Vagina (tissue), 2 donors: ENCODE measurements around the gene ADORA2B.

Source experiments
- POLR2AphosphoS5 ChIP-seq, 2 donors: sonication (generic); formaldehyde crosslinking; IDR thresholded peaks; one replicate each; pipeline ENCODE4 v1.9.0; 2017; ENCODE audit warnings: antibody characterized with exemption in 2 of 2, mild to moderate bottlenecking in 2 of 2, low read depth in 1 of 2; ENCODE audit not compliant: insufficient read depth in 1 of 2
- TF ChIP-seq, protein P1 (sequence below), 3 experiments: fragments of 450-650 bp in 2 of 3; fragments of 200-600 bp in 1 of 3; sonication (generic) in 1 of 3; IDR thresholded peaks; one replicate each; pipeline ENCODE4 v1.5.1; 2017 to 2019; ENCODE audit warnings: antibody characterized with exemption in 3 of 3, mild to moderate bottlenecking in 2 of 3, moderate library complexity in 2 of 3

DNA sequence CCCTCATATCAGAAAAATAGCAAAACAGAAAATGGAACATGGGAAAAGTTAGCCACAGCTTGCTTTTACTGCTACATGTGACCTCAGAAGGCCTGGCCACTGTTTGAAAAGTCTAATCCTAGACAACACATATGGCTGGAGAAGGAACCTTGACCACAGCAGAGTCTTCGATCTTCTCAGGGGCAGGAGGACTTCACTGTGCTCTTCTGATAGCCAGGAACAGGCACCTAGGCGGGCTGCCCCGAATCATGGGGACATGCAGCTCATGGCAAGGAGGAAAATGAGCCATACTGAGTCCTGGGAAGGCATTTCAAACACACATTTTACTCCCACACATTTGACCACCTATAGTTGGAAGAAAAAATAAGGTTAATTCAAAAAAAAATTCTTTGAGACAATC lies 31.1 kb upstream of the ADORA2B start:
- TF ChIP-seq, protein P1, sequence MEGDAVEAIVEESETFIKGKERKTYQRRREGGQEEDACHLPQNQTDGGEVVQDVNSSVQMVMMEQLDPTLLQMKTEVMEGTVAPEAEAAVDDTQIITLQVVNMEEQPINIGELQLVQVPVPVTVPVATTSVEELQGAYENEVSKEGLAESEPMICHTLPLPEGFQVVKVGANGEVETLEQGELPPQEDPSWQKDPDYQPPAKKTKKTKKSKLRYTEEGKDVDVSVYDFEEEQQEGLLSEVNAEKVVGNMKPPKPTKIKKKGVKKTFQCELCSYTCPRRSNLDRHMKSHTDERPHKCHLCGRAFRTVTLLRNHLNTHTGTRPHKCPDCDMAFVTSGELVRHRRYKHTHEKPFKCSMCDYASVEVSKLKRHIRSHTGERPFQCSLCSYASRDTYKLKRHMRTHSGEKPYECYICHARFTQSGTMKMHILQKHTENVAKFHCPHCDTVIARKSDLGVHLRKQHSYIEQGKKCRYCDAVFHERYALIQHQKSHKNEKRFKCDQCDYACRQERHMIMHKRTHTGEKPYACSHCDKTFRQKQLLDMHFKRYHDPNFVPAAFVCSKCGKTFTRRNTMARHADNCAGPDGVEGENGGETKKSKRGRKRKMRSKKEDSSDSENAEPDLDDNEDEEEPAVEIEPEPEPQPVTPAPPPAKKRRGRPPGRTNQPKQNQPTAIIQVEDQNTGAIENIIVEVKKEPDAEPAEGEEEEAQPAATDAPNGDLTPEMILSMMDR (IDR thresholded peaks at IDR 0.05), result no peak
- TF ChIP-seq POLR2AphosphoS5 (IDR thresholded peaks at IDR 0.05; ENCODE audit: insufficient read depth in 1 of 2, low read depth in 1 of 2), result no peak
